ENCODE results near the gene DOCK4.

DOCK4 gene

GRCh38 chr7:112190120-112190519, 16.1 kb downstream of the DOCK4 start:
- DNase-seq, result no peak

- DNase-seq, result no peak
These were observed 16.5 kb downstream of the DOCK4 start for GRCh38 chr7:112189691-112190090.

DNA sequence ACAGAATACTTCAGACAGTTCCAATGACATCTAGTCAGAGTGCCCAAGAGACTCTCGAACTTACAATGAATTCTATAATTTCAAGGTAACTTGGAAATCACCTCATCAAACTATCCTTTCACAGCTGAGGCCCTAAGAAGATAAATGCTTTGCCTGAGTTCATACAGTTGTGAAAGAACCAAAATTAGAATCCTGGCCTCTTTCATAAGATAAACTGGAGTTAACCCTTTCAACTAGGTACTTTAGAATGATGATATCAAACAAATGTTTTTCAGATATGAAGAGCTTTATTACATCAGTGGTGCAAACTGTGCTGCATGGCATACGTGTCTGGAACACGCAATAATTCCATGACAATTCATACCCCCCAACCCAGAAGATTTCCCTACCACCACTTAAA, 17.9 kb downstream of the DOCK4 start:
- no peak for DNase-seq

DNA sequence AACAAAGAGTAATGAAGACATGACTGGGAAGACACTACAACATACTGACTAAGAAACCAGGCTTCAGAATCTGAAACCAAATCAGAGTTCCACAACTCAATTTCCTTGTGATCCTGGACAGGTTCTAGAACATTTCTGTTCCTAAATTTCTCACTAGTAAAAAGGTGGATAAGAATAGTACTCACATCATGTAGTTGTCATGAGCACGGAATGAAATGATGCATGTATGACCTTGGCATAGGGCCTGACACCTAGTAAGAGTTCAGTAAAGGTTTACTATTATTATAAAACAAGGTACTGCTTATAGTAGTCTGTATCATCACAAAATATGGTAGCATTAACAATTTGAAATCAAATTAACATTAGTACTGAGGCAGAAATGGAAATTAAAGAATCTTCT, 19.9 kb downstream of the DOCK4 start:
- no peak for DNase-seq

DNA sequence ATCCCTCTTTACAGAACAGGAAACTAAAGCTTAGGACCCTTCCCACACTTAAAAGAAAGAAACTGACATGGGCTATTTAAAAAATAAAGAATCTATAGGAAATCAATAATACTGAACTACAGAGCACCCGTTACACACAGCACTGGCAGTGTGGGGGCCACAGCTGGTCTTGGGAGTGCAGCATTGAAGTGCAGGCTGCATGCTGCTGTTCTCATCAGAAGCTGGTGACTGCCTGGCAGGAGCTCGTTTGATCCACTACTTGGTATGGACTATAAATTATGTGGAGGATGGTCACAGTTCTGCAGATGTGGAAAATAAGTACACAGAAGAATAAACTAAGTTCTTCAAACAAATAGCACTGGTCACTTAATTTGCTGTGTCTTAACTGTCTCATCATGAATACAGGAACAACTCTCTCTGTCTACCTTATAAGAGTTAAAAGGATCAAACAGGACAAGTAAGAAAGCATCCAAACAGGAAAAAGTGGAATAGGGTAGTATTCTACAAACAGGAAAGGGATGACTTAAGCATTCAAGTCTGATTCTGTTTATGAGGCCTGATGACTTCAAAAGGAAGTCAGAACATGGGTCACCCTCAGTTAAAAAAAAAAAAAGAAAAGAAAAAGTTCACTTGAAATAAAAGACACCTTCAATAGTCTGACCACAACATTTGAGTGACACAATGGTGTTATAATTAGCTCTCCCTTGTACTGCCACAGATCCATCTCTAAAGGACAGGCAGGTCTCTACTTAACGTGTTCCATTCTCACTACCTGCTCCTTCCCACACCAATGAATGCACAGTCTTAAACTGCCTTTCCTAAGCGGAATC, 21.0 kb downstream of the DOCK4 start:
- no peak for DNase-seq

DNA sequence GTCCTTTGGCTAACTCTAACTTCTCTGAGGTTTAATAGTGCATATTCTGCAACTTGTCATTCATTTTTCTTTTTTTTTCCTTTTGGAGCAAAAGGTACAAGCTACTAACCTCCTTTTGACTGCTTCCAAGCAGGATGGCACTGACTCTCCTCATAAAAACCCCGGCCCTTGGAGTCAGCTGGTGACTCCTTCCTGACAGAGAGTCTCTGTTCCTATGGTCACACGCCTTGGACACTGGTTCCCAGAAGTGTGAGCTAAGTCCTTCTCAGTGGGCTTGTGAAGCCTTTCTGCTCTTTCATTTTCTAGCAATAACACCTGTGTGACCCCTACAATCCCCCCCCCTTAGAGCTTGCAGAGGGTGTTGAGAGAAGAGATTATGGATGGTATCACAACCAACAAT, 21.7 kb downstream of the DOCK4 start:
- DNase-seq, result no peak

GRCh38 chr7:112183266-112183665, 22.9 kb downstream of the DOCK4 start:
- no peak for DNase-seq

DNA sequence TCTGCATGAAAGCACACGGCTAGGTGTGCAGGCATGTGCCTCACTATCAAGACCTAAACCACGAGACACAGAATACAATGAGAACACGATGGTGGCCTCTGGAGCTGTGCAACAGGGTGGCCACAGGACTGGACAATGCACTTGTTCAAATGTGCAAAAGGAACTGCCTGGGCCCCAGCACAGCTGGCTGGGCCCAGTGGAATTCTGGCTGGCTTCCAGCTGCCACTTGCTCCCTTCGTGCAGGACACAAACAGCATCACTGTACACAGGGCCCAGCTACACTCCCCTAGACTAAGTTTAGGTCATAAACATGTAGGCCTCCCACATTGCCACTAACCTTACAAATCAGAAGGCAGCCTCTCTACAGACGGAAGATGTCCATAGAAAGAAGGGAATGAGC, 23.4 kb downstream of the DOCK4 start:
- DNase-seq, result no peak

DNA sequence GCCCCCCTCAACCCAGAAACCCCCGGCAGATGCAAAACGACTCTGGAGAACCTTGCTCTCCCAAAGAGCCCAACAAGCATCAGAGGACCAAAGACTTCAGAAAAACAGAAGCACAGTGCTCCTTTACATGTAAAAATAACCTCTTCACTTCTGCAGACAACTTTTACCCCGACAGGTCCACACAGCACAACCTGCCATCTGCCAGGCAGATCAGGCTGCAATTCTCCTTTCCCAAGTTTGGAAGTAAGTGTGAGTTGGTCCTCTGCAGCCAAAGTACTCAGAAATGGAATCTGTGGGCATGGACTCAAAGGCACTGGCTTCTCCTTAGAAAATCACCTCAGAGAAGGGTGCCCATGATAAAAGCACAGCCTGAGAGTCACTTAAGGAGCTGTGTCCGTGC, 26.0 kb downstream of the DOCK4 start:
- DNase-seq, result no peak

DNA sequence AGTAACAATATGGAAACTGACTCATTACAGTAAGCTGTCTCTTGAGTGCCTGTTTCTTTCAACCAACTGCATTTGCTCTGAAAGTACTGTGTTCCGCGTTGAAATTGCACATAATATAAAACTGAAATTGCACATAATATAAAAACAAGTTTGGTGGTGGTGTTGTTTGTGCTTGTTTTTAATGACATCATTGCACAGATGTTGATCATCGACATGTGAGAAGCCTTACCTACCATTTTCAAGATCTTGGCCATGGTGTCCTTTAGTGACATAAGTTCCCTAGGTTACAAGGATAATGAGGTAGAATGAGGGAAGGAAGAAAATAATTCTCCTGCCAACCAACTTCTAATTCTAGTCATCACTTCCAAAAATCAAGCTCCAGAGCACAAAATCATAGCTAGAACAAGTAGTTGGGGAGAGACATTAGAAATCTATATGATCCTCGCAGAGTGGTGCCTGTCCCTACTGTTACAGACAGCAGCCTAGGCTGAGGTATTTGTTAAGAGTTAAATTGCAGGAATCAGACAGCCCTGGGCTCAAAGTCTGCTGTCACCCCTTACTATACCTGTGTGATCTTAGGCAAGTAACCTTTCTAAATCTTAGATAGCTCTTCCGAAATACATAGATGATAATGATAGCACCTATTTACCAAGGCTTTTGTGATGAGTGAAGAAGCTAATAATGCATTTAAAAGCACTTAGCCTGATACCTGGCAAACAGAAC, 29.3 kb downstream of the DOCK4 start:
- no peak for DNase-seq

DNA sequence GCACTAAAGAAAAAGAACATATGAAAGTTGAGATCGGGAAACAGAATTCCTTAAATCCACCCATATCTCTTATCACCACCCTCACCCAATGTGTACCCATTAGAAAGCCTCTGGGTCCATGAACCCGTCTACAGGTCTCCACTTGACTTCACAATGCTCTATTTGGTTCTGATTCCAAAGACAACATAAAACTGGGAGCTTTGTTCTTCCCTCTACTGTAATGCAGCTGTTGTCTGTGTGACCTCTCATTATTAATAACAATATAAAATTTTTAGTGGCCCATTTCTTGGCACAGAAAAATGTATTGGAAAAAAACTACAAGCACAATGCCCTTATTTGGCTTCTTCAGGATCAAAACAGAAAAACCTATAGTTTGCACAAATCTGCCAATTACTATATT, 30.0 kb downstream of the DOCK4 start:
- DNase-seq, result no peak

GRCh38 chr7:112174192-112174591, 32.0 kb downstream of the DOCK4 start:
- no peak for DNase-seq

DNA sequence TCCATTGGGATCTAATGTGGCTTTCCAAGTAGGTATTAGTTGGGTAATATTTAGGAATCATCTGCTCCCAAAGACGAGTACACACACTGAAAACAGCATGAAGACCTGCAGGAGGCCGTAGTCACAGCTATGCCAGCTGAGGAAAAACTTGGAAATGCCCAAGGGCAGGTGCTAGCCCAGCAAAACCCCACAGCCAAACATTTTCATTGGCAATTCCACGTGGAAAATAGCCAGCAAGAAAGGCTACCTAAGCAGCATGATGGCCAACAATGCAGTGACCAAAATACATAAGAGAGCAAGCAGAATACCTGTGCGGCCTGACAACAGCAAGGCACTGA, 32.7 kb downstream of the DOCK4 start:
- no peak for DNase-seq

GRCh38 chr7:112172870-112173567, 33.2 kb downstream of the DOCK4 start:
- no peak for DNase-seq

GRCh38 chr7:112171673-112172072, 34.5 kb downstream of the DOCK4 start:
- DNase-seq, result no peak

DNA sequence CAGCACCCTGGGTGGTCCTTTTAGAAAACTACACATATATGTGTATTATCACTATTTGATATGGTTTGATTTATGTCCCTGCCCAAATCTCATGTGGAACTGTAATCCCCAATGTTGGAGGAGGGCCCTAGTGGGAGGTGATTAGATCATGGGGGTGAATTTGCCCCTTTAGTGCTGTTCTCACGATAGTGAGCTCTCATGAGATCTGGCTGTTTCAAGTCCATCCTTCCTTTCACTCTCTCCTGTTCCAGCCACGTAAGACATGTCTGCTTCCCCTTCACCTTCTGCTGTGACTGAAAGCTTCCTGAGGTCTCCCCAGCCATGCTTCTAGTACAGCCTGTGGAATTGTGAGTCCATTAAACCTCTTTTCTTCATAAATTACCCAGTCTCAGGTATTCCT, 37.3 kb downstream of the DOCK4 start:
- DNase-seq, result no peak

DNA sequence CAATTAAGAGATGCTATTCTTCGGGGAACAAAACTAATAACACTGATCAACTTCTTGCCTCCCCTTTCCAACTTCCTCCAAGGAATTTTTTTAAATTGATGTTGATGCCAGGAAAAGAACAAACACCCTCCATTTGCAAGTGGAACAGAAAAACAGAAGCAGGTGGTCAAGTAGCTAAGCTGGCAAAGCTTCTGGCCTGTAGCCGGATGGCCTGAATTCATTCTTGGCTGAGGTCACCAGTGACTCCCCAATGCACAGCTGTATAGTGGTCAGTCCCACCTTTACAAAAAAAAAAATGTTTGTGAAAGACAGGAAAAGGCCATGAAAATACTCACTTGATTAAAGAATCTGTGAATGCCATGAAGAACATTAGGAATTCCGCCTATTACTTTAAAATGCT, 39.1 kb downstream of the DOCK4 start:
- DNase-seq, result no peak

DNA sequence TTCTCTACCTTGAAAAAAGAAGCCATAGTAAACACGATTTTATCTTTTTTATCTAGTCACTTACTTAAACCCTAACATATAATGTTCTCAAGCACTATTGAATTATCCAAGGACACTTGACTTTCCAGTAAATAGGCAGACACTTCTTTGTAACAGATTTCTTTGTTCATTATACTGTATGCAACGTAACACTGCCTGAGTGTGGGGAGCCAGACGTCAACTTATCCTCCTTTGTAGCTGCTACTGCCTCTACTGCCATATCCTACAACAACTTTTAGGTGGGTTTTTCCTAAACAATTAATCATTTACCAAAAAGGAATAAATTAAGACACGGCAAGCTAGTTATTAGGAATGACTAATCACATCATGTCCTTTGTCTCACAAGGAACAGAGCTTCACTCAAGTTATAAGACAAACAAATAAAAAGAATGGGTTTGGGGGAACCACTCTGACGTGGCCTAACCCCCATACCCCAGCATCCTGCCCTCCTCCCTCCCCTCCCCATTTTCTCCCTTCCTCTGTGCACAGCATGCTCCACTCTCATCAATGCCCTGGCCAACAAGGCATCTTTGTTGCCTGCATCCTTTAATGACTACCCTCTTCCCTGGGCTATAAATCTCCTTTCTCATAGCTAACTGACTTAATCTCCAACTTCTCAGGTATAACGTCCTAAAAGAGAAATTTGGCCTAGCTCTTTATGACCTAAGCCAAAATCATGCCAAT, 43.3 kb downstream of the DOCK4 start:
- no peak for DNase-seq

DNA sequence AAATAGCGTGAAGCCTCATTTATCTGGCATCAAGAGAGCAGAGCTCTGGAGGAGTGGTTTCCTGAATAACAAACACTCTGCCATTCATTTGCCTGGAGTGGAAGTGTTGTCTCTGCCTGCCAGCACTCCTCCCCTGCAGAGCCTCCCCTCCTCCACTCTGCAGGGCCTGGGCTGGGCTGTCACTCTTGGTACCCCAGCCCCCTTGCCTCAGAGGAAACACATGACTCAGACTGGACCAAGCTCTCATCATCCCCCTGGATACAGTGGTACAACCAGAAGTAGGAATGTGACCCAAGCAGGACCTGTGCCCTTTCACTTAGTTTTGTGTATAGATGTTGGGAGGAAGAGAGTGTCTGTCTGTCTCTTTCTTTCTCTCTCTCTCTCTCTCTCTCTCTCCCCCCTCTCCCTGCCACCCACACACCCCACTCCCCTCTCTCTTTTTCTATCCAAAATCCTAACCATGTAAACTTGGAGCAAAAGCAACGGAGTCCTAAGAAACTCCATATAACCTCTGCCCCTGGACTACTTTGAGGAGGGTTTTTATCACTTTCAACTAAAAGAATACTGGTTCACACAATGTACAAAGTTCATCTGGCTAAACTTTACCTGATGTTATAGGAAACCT, 43.9 kb downstream of the DOCK4 start:
- DNase-seq, result no peak

DNA sequence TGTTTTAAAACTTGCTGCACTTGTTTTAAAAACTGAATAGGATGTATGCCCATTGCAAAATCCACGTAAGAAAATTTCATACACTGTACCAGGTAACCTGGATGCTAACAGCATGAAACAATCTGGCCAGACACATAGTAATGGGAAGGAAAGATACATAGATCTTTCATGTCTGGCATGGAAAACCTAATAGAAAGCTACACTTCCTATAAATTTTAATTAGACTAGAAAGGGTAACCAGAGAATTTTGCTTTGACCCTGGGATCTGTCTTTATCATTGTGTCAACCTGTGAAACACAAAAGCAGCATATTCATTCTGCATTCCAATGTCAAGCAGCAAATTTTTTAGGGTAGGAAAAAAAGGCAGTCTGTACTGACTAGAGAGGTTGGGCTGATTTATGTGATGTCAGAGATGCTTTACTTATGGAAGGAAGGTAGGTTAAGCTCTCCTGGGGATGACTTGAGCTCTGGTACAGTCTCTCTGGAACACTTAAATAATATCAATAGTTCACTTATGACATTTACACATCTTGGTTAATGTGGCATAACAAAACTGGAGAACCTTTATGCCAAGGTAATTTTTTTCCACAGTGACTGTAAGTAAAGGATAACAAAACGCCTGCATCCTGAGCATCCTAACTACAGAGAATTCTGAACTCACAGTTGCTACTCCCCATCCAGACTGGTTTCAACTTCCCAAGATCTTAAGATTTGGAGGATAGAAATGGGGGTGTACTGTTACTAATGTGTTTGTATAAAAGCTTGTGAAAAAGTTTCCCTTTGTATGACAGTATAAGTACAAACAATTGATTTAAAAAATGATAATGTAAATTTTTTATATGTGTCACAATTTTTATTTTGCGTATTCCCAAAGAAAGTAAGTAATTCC, 44.7 kb downstream of the DOCK4 start:
- DNase-seq, result no peak

DNA sequence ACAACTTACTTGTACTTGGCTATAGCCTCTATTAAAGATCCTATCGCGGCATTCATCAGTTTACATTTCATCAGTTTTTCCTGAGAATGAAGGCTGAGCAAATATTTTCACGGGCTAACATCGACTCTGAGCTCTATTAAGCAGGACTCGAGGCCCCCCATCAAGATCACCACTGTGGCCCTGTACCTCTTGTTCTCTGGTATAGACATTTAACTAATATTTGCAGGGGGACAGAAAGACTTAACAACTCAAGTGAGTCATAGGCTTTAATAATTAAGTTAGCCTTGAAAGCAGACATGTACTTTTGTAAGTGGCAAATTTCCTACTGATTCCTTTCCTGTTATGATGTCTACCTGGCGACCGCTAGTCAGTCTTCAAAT, 45.4 kb downstream of the DOCK4 start:
- no peak for DNase-seq

Measured in RPMI8226 (cell line).